Activated naive CD4-positive, alpha-beta T cell treated with anti-CD3 and anti-CD28 coated beads, Interleukin-2, amount 10 ng/mL, durations not matched to agents 7 days and 5 days (primary cell): ENCODE results near the gene CLIC5.

Experiments
- CTCF ChIA-PET: fragments of 350-600 bp; sonication (Branson Sonifier 250); formaldehyde crosslinking; loops from one replicate; lab custom pipeline; 2021; ENCODE audit warnings: antibody characterized with exemption; lab: Charles Lee
- DNase-seq: peaks from one replicate; pipeline ENCODE4 v3.0.0-alpha.2; 2020
- H3K27ac Mint-ChIP-seq: one replicate; pipeline ENCODE4 v1.8.0; 2021; ENCODE audit warnings: mild to moderate bottlenecking, moderate library complexity, mixed read lengths
- H3K27me3 Mint-ChIP-seq: one replicate; pipeline ENCODE4 v1.8.0; 2021; ENCODE audit warnings: mild to moderate bottlenecking, mixed read lengths
- H3K36me3 Mint-ChIP-seq: one replicate; pipeline ENCODE4 v1.8.0; 2021; ENCODE audit warnings: mixed read lengths
- H3K4me1 Mint-ChIP-seq: one replicate; pipeline ENCODE4 v1.8.0; 2021; ENCODE audit warnings: mixed read lengths
- H3K4me3 Mint-ChIP-seq: one replicate; pipeline ENCODE4 v1.8.0; 2021; ENCODE audit warnings: mild to moderate bottlenecking, moderate library complexity, mixed read lengths
- H3K9me3 Mint-ChIP-seq: one replicate; pipeline ENCODE4 v1.8.0; 2021; ENCODE audit warnings: mixed read lengths

Gene CLIC5

DNA sequence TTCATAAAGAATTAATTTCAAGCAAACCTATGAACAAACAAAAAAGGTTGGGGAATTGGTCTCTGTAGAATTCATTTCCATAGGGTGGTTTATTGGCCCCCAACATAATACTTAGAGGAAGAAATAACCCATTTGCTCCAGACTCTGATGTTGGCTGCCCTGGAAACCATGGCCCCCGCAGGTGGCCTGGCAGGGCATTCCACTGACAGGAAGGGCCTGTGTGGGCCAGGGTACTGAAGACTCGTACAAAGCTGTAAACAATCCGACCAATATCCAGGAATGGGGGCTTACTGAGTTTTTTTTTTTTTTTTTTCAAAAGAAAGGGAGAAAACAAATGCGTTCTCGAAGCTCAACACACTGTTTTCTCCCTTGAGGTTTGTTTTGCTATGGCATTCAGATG lies 59.5 kb downstream of the CLIC5 start:
- H3K4me3 Mint-ChIP-seq: no peak overlapping the region
- no peaks in the 10 kb centered on the region for H3K9me3 Mint-ChIP-seq
- DNase-seq: no peak
- H3K36me3 Mint-ChIP-seq: no peaks in the 10 kb centered on the region
- CTCF ChIA-PET: no interaction called here
- H3K4me1 Mint-ChIP-seq: no peaks in the 10 kb centered on the region
- H3K27me3 Mint-ChIP-seq: peaks cover 7% of the 10 kb centered on the region
- H3K27ac Mint-ChIP-seq: no peak overlapping the region

DNA sequence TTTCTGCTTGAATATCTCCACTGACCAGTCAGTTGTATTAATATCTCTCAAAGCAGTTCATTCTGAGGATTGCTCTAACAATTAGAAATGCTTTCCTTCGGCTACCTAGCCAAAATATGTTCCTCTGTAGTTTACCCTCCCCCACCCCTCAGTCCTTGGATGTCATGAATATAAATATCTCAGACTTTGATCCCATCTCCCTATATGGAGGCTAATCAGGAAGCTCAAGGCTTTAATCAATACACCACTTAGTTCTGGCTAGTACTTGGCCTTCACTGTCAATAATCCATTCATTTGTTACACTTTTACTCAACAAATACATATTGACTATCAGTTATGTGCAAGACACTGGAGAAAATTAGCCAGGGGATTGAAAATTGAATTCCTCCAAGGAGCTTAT lies 60.1 kb downstream of the CLIC5 start:
- no peaks in the 10 kb centered on the region for H3K36me3 Mint-ChIP-seq
- no peak overlapping the region for H3K27ac Mint-ChIP-seq
- no peaks in the 10 kb centered on the region for H3K9me3 Mint-ChIP-seq
- peaks cover 6% of the 10 kb centered on the region for H3K27me3 Mint-ChIP-seq
- CTCF ChIA-PET: no interaction called here
- no peaks in the 10 kb centered on the region for H3K4me1 Mint-ChIP-seq
- DNase-seq: no peak
- no peak overlapping the region for H3K4me3 Mint-ChIP-seq

- no peak for DNase-seq
- Mint-ChIP-seq H3K9me3 (no peaks in the 10 kb centered on the region), H3K27ac (no peak overlapping the region), H3K27me3 (peaks cover 4% of the 10 kb centered on the region), H3K36me3 (no peaks in the 10 kb centered on the region), H3K4me3 (no peak overlapping the region), H3K4me1 (no peaks in the 10 kb centered on the region)
- CTCF ChIA-PET: no interaction called here
Observed at GRCh38 chr6:45952546-45952945, 63.1 kb downstream of the CLIC5 start.

DNA sequence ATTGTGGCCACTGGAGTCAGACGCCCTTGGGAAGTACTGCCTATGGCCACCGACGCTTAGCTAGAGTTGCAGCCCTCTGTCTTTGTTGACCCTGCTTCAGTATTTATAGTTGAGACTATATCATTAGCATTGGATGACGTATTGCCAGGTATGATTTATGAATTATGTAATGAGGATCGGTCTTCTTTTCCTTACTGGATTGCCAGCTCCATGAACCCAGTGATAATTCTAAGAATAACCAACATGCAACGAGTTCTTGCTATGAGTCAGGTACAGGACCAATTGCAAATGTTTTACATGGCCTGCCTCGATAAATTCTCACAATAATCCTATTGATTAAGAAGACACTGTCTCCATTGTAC lies 63.5 kb downstream of the CLIC5 start:
- CTCF ChIA-PET: no interaction called here
- Mint-ChIP-seq H3K4me3 (no peak overlapping the region), H3K27ac (no peak overlapping the region), H3K9me3 (no peaks in the 10 kb centered on the region), H3K36me3 (no peaks in the 10 kb centered on the region), H3K27me3 (peaks cover 4% of the 10 kb centered on the region), H3K4me1 (no peaks in the 10 kb centered on the region)
- DNase-seq: no peak

DNA sequence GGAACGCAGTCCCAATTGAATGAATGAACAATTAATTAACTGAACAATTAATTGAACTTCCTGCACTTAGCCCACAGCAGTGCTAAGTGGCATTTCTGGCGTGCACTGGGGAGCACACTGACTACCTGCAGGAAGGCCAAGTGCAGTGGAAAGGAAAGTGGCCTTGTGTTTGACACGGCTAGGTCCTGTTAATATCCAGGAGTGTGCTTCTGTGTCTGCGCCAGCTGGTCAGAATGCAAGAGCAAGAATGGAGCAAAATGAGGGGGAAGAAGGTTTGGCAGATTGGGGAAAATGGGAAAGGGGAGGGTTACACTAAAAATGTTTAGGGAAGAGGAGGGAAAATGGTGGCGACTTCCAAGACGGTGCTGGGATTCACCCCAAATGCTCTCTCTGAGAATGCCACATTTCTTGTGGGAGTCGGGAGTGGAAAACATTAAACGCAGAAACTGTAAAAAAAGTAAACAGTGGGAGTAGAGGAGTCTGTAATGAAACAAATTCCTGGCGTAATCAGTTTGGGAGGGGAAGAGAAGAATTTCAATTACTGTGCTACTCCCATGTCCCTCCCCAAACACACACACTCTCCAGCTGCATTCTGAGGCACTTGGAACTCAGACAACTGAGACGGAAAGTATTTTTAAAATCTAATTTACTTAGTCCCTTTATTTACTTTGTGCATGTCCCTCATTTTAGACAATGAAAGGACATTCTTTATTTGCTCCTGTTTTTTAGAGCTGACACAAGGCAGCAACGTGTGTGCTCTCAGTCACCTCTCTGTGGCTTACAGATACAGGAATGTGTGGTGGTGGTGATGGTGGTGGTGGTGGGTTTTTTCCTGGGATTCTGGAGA lies 64.1 kb downstream of the CLIC5 start:
- no peaks in the 10 kb centered on the region for H3K36me3 Mint-ChIP-seq
- H3K27ac Mint-ChIP-seq: no peak overlapping the region
- CTCF ChIA-PET: no interaction called here
- H3K27me3 Mint-ChIP-seq: peaks cover 4% of the 10 kb centered on the region
- DNase-seq: no peak
- H3K4me3 Mint-ChIP-seq: no peak overlapping the region
- no peaks in the 10 kb centered on the region for H3K9me3 Mint-ChIP-seq
- no peaks in the 10 kb centered on the region for H3K4me1 Mint-ChIP-seq

DNA sequence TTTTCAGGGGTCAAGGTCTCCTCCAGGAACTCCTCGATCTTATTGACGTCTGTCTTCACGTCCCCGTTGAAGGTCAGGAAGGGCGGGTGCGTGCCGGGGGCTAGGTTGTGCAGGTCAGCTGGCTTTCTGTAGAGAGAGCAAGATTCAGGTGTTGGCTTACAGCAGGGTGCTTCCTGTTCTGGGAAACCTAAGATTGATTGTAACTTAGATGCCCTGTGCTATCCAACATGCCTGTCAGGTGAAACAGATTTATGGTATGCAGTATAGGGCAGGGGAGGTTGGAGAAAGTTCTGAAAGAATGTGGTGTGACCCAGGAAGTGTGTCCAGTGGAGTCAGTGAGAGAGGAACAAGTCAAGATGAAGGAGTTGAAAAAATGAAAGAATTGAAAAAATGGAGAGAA lies 66.4 kb downstream of the CLIC5 start:
- Mint-ChIP-seq H3K36me3 (no peaks in the 10 kb centered on the region), H3K27me3 (peaks cover 4% of the 10 kb centered on the region), H3K4me3 (no peak overlapping the region), H3K4me1 (no peaks in the 10 kb centered on the region), H3K27ac (no peak overlapping the region), H3K9me3 (no peaks in the 10 kb centered on the region)
- DNase-seq: no peak
- CTCF ChIA-PET: interaction anchor here (0.7 kb wide), 1 partner anchor 1803 kb away, joined by 3 read pairs; no protein-coding TSS in a partner anchor

DNA sequence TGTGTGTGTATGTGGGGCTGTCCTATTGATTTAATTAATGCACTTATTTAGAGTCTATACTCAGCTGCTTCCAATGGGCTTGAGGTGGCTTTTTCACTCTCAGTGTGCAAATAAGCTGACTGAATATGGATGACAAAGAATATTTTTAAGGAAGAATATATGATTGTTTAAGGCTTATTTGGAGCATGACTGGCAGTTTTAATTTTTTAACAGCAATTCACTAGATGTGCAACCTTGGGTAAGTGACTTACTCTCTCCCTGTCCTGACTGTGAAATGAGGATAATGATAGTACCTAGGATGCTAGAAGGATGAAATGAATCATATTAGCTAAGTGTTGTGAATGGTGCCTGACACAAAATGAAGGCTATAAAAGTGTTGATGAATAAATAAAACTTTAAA lies 67.9 kb downstream of the CLIC5 start:
- no peaks in the 10 kb centered on the region for H3K36me3 Mint-ChIP-seq
- CTCF ChIA-PET: no interaction called here
- no peaks in the 10 kb centered on the region for H3K9me3 Mint-ChIP-seq
- H3K4me3 Mint-ChIP-seq: no peak overlapping the region
- no peak overlapping the region for H3K27ac Mint-ChIP-seq
- peaks cover 2% of the 10 kb centered on the region for H3K4me1 Mint-ChIP-seq
- no peak for DNase-seq
- H3K27me3 Mint-ChIP-seq: peaks cover 4% of the 10 kb centered on the region

DNA sequence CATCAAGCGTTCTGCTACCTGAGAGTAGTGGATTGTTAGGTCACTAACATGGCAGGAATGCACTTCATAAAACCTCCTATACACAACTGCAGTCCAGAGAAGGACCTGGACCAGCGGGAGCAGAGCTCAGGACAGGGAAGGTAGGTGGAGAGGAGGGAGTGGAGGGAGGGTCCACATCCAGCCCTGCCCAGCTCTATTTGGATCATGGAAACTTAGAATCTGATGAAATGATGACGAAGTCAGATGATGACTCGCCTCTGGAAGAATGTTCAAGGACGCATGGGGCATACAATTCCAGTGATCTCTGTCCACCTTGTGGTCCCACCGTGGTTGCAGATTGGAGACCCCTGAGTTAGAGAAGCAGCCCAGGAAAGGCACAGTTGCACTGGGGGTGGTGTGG lies 68.8 kb downstream of the CLIC5 start:
- Mint-ChIP-seq H3K36me3 (no peaks in the 10 kb centered on the region), H3K27ac (no peak overlapping the region), H3K9me3 (no peaks in the 10 kb centered on the region), H3K4me3 (no peak overlapping the region), H3K27me3 (peaks cover 4% of the 10 kb centered on the region), H3K4me1 (peaks cover 2% of the 10 kb centered on the region)
- CTCF ChIA-PET: interaction anchor here (0.6 kb wide), 1 partner anchor 14 kb away, joined by 3 read pairs; no protein-coding TSS in a partner anchor
- DNase-seq: no peak

- H3K27me3 Mint-ChIP-seq: peaks cover 2% of the 10 kb centered on the region
- no peaks in the 10 kb centered on the region for H3K9me3 Mint-ChIP-seq
- H3K4me1 Mint-ChIP-seq: peaks cover 2% of the 10 kb centered on the region
- no peaks in the 10 kb centered on the region for H3K36me3 Mint-ChIP-seq
- H3K4me3 Mint-ChIP-seq: no peak overlapping the region
- DNase-seq: no peak
- CTCF ChIA-PET: interaction anchor here (1.0 to 2.5 kb wide), 2 partner anchors 16 to 24 kb away, joined by 4 to 7 read pairs; no protein-coding TSS in a partner anchor
- H3K27ac Mint-ChIP-seq: no peak overlapping the region
Observed at GRCh38 chr6:45946352-45946751, 69.3 kb downstream of the CLIC5 start.

- Mint-ChIP-seq H3K4me1 (peaks cover 2% of the 10 kb centered on the region), H3K9me3 (no peaks in the 10 kb centered on the region), H3K27me3 (no peaks in the 10 kb centered on the region), H3K36me3 (no peaks in the 10 kb centered on the region), H3K4me3 (no peak overlapping the region), H3K27ac (no peak overlapping the region)
- CTCF ChIA-PET: interaction anchor here (0.8 kb wide), 1 partner anchor 12 kb away, joined by 3 read pairs; no protein-coding TSS in a partner anchor
- DNase-seq: no peak
Observed at GRCh38 chr6:45942953-45943352, 72.7 kb downstream of the CLIC5 start.

- CTCF ChIA-PET: interaction anchor here (1.5 kb wide), 1 partner anchor 477 kb away, joined by 5 read pairs; no protein-coding TSS in a partner anchor
- no peak for DNase-seq
- H3K27ac Mint-ChIP-seq: no peak overlapping the region
- no peaks in the 10 kb centered on the region for H3K27me3 Mint-ChIP-seq
- no peaks in the 10 kb centered on the region for H3K9me3 Mint-ChIP-seq
- H3K4me3 Mint-ChIP-seq: no peak overlapping the region
- H3K4me1 Mint-ChIP-seq: no peaks in the 10 kb centered on the region
- no peaks in the 10 kb centered on the region for H3K36me3 Mint-ChIP-seq
Observed at GRCh38 chr6:45933855-45934254, 81.8 kb downstream of the CLIC5 start.

DNA sequence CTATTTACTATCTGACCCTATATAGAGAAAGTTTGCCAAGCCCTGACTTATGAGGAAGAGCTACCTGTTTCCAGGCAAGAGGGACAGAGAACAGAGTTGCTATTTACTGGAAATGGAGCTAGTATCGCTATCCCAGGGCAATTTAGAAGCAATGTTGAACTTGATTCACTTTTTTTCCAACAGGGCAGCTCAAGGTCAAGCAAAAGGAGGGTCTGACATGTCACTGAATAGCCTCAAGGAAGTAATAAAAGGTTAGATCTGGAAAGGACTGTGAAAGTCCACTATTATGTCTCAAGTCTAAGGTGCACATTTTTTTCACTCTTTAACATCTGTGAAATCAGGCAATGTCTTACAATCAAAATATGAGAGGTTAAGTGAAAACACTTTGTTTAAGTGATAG lies 84.4 kb downstream of the CLIC5 start:
- H3K4me1 Mint-ChIP-seq: no peaks in the 10 kb centered on the region
- DNase-seq: no peak
- no peaks in the 10 kb centered on the region for H3K9me3 Mint-ChIP-seq
- CTCF ChIA-PET: interaction anchor here (0.6 to 2.5 kb wide), 23 partner anchors 9 to 1456 kb away, joined by 3 to 13 read pairs (median 4); no protein-coding TSS in a partner anchor
- H3K36me3 Mint-ChIP-seq: no peaks in the 10 kb centered on the region
- H3K4me3 Mint-ChIP-seq: no peak overlapping the region
- no peak overlapping the region for H3K27ac Mint-ChIP-seq
- H3K27me3 Mint-ChIP-seq: no peaks in the 10 kb centered on the region

DNA sequence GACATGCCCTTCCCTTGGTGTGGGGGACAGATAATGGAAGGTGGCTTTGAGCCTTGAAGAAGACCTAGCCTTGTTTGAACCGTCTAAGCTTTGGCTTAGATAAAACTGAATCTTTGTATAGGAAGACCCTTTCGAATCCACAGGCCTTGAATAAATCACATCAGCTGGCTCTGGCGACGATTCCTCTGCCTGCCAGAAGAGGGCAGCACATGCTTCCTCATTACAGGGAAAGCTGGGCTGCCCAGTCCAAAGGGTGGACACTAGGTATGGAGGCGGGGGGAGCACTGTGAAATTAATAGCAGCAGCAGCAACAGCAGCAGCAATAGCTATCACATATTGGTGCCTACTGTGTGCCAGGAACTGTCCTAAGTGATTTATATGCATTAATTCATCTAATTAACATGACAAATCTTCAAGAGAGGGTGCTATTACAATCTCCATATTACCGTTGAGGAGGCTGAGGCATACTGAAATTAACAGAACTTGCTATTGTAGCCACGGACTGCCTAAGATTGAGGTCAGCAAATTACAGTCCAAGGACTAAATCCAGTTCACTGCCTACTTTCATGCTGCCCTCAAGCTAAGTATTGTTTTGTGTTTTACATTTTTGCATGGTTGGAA lies 85.1 kb downstream of the CLIC5 start:
- peak; percentile 64 for DNase-seq
- CTCF ChIA-PET: interaction anchor here (0.6 to 2.5 kb wide), 30 partner anchors 9 to 1455 kb away, joined by 3 to 13 read pairs (median 3); no protein-coding TSS in a partner anchor
- Mint-ChIP-seq H3K9me3 (no peaks in the 10 kb centered on the region), H3K27me3 (no peaks in the 10 kb centered on the region), H3K4me3 (no peak overlapping the region), H3K27ac (no peak overlapping the region), H3K4me1 (no peaks in the 10 kb centered on the region), H3K36me3 (no peaks in the 10 kb centered on the region)

DNA sequence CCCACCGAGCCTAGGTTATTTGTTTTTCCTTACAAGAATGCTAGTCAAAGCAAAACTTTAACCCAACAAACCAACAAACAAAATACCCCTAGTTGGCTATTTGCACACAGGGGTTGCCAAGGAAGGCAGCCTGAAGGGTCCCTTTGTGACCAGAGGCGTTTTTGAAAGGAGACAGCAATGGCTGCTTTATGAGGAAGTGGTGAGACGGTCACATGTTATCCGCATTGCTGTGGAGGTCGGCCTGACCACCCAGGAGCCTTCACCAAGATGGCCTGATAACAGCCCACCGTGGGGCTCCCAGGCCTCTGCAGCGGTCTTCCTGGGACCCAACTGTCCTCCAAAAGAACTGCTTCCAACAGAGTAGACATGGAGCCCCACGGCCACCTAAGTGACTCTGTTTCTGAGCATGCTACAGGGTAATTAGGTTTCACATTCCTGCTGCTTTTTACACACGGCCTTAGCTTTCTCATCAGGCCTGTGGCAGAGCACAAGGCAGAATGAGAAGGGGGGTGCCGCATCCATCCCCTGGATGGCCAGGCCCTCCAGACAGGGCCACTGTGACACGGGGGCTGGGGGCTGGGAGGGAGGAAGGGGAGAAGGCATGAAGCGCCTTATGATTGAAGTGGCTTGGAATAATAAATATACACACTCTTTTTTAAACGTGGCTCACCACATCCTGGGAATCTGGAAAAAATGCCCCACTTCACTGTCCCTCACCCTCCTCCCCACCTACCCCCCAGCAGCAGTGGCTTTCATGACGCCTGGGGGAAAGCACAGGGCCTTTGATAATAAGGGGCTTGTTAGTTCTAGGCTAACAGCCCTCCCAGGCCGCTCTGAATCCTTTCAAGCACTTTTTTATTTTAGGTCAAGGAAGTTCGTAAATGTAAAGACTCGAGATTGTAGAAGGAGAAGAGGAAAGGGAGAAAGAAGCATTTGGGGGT lies 86.0 kb downstream of the CLIC5 start:
- Mint-ChIP-seq H3K27ac (no peak overlapping the region), H3K4me1 (no peaks in the 10 kb centered on the region), H3K4me3 (no peak overlapping the region), H3K36me3 (no peaks in the 10 kb centered on the region), H3K27me3 (no peaks in the 10 kb centered on the region), H3K9me3 (no peaks in the 10 kb centered on the region)
- DNase-seq: no peak
- CTCF ChIA-PET: interaction anchor here (0.6 to 2.5 kb wide), 23 partner anchors 8 to 1300 kb away, joined by 3 to 13 read pairs (median 4); no protein-coding TSS in a partner anchor
